CD14-positive monocyte (primary cell): ENCODE data around the gene GNPTG. TPM values are rescaled to one million over a fixed set of nuclear protein-coding genes. Genes with fewer than 3 reads are reported as not detected.

Source experiments
- DNase-seq, 3 donors: peaks; one replicate each; pipeline ENCODE4 v3.0.0-alpha.2; 2011 to 2022
- H2AFZ ChIP-seq: 2 replicates; pipeline ENCODE4 v1.6.0; 2012; ENCODE audit warnings: mild to moderate bottlenecking, low read depth, low read length, inconsistent platforms; ENCODE audit not compliant: insufficient read depth, poor library complexity, severe bottlenecking
- H3K27ac ChIP-seq, 2 donors: 1 replicate in 1 of 2; 2 replicates in 1 of 2; pipeline ENCODE4 v1.5.1; 2012 to 2013; ENCODE audit warnings: low read length in 2 of 2, control low read depth in 1 of 2, inconsistent platforms in 1 of 2, low read depth in 1 of 2, mild to moderate bottlenecking in 1 of 2
- H3K27me3 ChIP-seq, 2 donors: one replicate each; pipeline versions ENCODE4 v1.6.0 to v1.6.1; 2011 to 2013; ENCODE audit warnings: low read length in 2 of 2; ENCODE audit not compliant: control insufficient read depth in 2 of 2, insufficient read depth in 2 of 2
- H3K36me3 ChIP-seq, 2 donors: replicated peaks in 1 of 2; 1 replicate in 1 of 2; 2 replicates in 1 of 2; pipeline versions ENCODE4 v1.5.1 to v1.6.1; 2012 to 2013; ENCODE audit warnings: low read length in 2 of 2, control low read depth in 1 of 2, inconsistent platforms in 1 of 2, mild to moderate bottlenecking in 1 of 2; ENCODE audit not compliant: insufficient read depth in 2 of 2, control insufficient read depth in 1 of 2
- H3K4me1 ChIP-seq, 2 donors: 1 replicate in 1 of 2; 2 replicates in 1 of 2; pipeline versions ENCODE4 v1.5.1 to v1.6.1; 2012 to 2013; ENCODE audit warnings: low read length in 2 of 2, control low read depth in 1 of 2, inconsistent platforms in 1 of 2, mild to moderate bottlenecking in 1 of 2, moderate library complexity in 1 of 2; ENCODE audit not compliant: insufficient read depth in 2 of 2, control insufficient read depth in 1 of 2
- H3K4me2 ChIP-seq: replicated peaks from 2 replicates; pipeline ENCODE3; 2012; ENCODE audit warnings: low read length, moderate library complexity, mild to moderate bottlenecking; ENCODE audit not compliant: poor library complexity, severe bottlenecking; ENCODE audit errors: extremely low read depth
- H3K4me3 ChIP-seq, 3 experiments: fragments of 200-600 bp in 1 of 3; sonication (generic) in 1 of 3; replicated peaks in 1 of 3; 1 replicate in 2 of 3; 2 replicates in 1 of 3; pipeline ENCODE4 v1.5.1; 2011 to 2013; ENCODE audit warnings: low read length in 3 of 3, mild to moderate bottlenecking in 3 of 3, control low read depth in 2 of 3, low read depth in 2 of 3, inconsistent platforms in 1 of 3, moderate library complexity in 1 of 3
- H3K79me2 ChIP-seq: 2 replicates; pipeline ENCODE4 v1.6.0; 2012; ENCODE audit warnings: mild to moderate bottlenecking, control low read depth, inconsistent platforms, low read length, moderate library complexity; ENCODE audit not compliant: insufficient read depth
- H3K9ac ChIP-seq: 2 replicates; pipeline ENCODE4 v1.6.0; 2017; ENCODE audit warnings: low read length, mild to moderate bottlenecking; ENCODE audit not compliant: insufficient read depth, poor library complexity, severe bottlenecking
- H3K9me3 ChIP-seq, 2 donors: replicated peaks in 1 of 2; 1 replicate in 1 of 2; 2 replicates in 1 of 2; pipeline versions ENCODE4 v1.5.1 to v1.6.1; 2012 to 2013; ENCODE audit warnings: low read length in 2 of 2, control low read depth in 1 of 2; ENCODE audit not compliant: control insufficient read depth in 1 of 2, insufficient read depth in 1 of 2
- H4K20me1 ChIP-seq: 2 replicates; pipeline ENCODE4 v1.6.0; 2012; ENCODE audit warnings: mild to moderate bottlenecking, low read length, control low read depth, moderate library complexity; ENCODE audit not compliant: insufficient read depth
- H3K27ac Mint-ChIP-seq, 7 donors: one replicate each; pipeline ENCODE4 v1.8.0; 2020; ENCODE audit warnings: mild to moderate bottlenecking in 7 of 7, mixed read lengths in 7 of 7, moderate library complexity in 6 of 7, inconsistent platforms in 2 of 7
- H3K27me3 Mint-ChIP-seq, 3 donors: one replicate each; pipeline ENCODE4 v1.8.0; 2021 to 2022; ENCODE audit warnings: low read depth in 3 of 3, mild to moderate bottlenecking in 3 of 3, mixed read lengths in 3 of 3, moderate library complexity in 3 of 3, inconsistent platforms in 1 of 3
- H3K36me3 Mint-ChIP-seq, 2 donors: one replicate each; pipeline ENCODE4 v1.8.0; 2020; ENCODE audit warnings: mixed read lengths in 2 of 2, inconsistent platforms in 1 of 2, mild to moderate bottlenecking in 1 of 2
- H3K4me1 Mint-ChIP-seq: one replicate; pipeline ENCODE4 v1.8.0; 2020; ENCODE audit warnings: mild to moderate bottlenecking, mixed read lengths
- H3K4me3 Mint-ChIP-seq, 2 donors: one replicate each; pipeline ENCODE4 v1.8.0; 2020; ENCODE audit warnings: mild to moderate bottlenecking in 2 of 2, mixed read lengths in 2 of 2, moderate library complexity in 1 of 2
- H3K9me3 Mint-ChIP-seq, 7 donors: one replicate each; pipeline ENCODE4 v1.8.0; 2020 to 2022; ENCODE audit warnings: mixed read lengths in 7 of 7, mild to moderate bottlenecking in 6 of 7, moderate library complexity in 6 of 7, inconsistent platforms in 2 of 7
- WGBS: methylation state at CpG from one replicate; pipeline ENCODE4 v1.1.5; 2013; ENCODE audit warnings: missing lambda C conversion rate; ENCODE audit not compliant: insufficient coverage; 5-methylcytosine and 5-hydroxymethylcytosine counted together
- intact Hi-C, 2 donors: fragments of 100-400 bp; cut with micrococcal nuclease; formaldehyde crosslinking; loops; one replicate each; pipeline versions ENCODE4 v1.15.0 to v1.15.1; 2023
- polyA plus RNA-seq, 3 donors: library from polyadenylated mRNA; depleted of rRNA in 1 of 3; unstranded in 2 of 3; stranded (reverse) in 1 of 3; fragments of 300-500 nt in 2 of 3; fragments of >200 nt in 1 of 3; fragmentation: Illumina TruSeq in 2 of 3; gene quantifications; 1 replicate in 2 of 3; 2 replicates in 1 of 3; pipeline ENCODE4 v1.2.3, GENCODE V29; 2012 to 2021
- TF ChIP-seq, protein P1 (sequence below): fragments of 200-600 bp; IDR thresholded peaks from one replicate; pipeline ENCODE4 v1.8.0; 2022; ENCODE audit warnings: antibody characterized with exemption, mild to moderate bottlenecking

Gene GNPTG
- polyA plus RNA-seq, 3 donors = 74.7 to 130 (median 82.5) TPM

DNA sequence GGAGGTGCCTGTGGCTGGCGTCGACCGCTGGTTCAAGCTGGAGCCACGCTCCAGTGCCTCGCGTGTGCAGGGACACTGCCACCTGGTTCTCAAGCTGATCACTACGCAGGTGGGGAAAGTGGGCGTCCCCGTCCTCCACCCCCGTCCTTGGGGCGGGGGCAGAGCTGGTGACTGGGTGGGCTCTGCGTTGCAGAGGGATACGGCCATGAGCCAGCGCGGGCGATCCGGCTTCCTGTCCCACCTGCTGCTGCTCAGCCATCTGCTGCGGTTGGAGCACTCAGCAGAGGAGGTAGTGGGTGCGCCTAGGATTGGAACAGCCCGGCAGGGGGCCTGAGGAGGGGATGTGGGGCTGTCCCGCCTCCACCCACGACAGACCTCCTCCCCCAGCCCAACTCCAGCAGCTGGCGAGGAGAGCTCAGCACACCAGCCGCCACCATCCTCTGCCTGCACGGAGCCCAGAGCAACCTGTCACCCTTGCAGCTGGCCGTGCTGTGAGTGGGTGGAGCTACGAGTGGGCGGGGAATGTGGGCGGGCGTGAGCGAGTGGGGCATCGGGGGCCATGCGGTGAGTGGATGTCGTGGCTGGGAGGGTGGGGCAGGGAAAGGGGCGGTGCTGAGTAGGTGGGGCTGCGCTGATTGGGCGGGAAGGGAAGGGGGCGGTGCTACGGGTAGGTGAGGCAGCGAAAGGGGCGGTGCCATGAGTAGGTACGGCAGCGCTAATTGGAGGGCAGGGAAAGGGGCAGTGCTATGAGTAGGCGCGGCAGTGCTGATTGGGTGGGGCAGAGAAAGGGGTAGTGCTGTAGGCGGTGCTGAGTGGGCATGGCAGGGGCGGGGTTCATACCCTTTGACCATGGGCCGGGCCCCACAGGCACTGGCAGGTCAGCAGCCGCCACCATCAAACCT is 9.0 kb upstream of the GNPTG start:
- Histone ChIP-seq H3K27me3 (no peaks in the 10 kb centered on the region), H4K20me1 (no peaks in the 10 kb centered on the region), H3K4me2 (peak overlapping the region; percentile 66), H3K9me3 (no peaks in the 10 kb centered on the region), H3K4me3 (peak overlapping the region in 1 of 3 experiments; percentile 60), H3K79me2 (no peaks in the 10 kb centered on the region), H3K4me1 (peaks cover 12 to 17% of the 10 kb centered on the region in 2 donors), H3K27ac (no peak overlapping the region), H3K9ac (no peak overlapping the region), H2AFZ (peak overlapping the region; percentile 41), H3K36me3 (no peaks in the 10 kb centered on the region)
- H3K9me3 Mint-ChIP-seq = peaks cover 0 to 3% (median 0%) of the 10 kb centered on the region in 7 donors
- H3K4me1 Mint-ChIP-seq = peaks cover 12% of the 10 kb centered on the region
- 1% methylated on average over 34 of the region's 49 CpGs for WGBS
- no peak overlapping the region for H3K27ac Mint-ChIP-seq
- DNase-seq = peak; percentile 99
- peaks cover 0 to 6% of the 10 kb centered on the region in 2 donors for H3K36me3 Mint-ChIP-seq
- intact Hi-C loops = no loop called here
- peak overlapping the region; percentile 58 to 80 for H3K4me3 Mint-ChIP-seq
- TF ChIP-seq, protein P1, sequence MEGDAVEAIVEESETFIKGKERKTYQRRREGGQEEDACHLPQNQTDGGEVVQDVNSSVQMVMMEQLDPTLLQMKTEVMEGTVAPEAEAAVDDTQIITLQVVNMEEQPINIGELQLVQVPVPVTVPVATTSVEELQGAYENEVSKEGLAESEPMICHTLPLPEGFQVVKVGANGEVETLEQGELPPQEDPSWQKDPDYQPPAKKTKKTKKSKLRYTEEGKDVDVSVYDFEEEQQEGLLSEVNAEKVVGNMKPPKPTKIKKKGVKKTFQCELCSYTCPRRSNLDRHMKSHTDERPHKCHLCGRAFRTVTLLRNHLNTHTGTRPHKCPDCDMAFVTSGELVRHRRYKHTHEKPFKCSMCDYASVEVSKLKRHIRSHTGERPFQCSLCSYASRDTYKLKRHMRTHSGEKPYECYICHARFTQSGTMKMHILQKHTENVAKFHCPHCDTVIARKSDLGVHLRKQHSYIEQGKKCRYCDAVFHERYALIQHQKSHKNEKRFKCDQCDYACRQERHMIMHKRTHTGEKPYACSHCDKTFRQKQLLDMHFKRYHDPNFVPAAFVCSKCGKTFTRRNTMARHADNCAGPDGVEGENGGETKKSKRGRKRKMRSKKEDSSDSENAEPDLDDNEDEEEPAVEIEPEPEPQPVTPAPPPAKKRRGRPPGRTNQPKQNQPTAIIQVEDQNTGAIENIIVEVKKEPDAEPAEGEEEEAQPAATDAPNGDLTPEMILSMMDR = no peak
- peaks cover 2 to 11% (median 6%) of the 10 kb centered on the region in 3 donors for H3K27me3 Mint-ChIP-seq

DNA sequence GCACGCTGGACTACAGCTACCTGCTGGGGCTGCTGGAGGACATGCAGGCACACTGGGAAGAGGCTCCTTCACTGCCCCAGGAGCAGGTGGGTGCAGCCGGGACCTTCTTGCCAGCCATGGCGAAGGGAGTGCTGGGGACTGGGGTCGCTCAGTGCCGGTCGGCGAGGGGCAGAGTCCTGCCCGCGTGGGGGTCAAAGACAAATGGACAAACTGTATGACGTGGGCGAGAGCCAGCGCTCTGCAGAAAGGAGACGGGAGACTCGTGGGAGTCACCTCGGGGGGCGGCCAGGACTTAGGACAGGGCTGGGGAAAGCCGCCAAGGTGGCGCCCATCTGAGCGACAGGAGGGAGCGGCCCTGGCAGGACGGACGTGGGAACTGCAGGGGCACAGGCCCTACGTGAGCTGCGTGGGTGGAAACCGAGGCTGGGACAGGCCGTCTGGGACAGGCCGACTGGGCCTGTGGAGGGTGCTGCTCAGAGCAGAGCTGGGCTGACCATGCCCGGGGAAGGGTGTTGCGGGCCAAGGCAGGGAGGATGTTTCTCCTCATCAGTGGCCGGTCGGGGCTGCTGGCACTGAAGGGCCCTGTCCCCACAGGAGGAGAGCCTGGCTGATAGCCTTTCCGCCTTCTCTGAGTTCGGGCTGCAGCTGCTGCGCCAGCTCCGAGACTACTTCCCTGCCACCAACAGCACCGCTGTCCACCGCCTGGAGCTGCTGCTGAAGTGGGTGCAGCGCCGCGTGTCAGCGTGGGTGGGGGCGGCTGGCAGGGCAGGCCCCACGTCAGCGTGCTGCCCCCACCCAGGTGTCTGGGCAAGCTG is 8.1 kb upstream of the GNPTG start:
- Mint-ChIP-seq H3K4me1 (peaks cover 12% of the 10 kb centered on the region), H3K27me3 (peaks cover 2 to 10% (median 6%) of the 10 kb centered on the region in 3 donors), H3K36me3 (peaks cover under 1 to 10% of the 10 kb centered on the region in 2 donors), H3K27ac (no peak overlapping the region), H3K9me3 (peaks cover 0 to 3% (median 0%) of the 10 kb centered on the region in 7 donors), H3K4me3 (peak overlapping the region in 1 of 2 donors; percentile 67)
- 73% methylated on average over 43 of the region's 44 CpGs for whole genome bisulfite sequencing
- no peaks in the 10 kb centered on the region for H3K9me3 ChIP-seq
- intact Hi-C loops = no loop called here
- H3K27me3 ChIP-seq = no peaks in the 10 kb centered on the region
- H3K36me3 ChIP-seq = peaks cover 4 to 5% of the 10 kb centered on the region in 2 donors
- H3K4me3 ChIP-seq = peak overlapping the region in 1 of 3 experiments; percentile 49
- H3K27ac ChIP-seq = no peak overlapping the region
- H3K79me2 ChIP-seq = no peaks in the 10 kb centered on the region
- H3K4me2 ChIP-seq = peak overlapping the region; percentile 61
- no peaks in the 10 kb centered on the region for H4K20me1 ChIP-seq
- TF ChIP-seq, protein P1 = no peak
- no peak overlapping the region for H3K9ac ChIP-seq
- H3K4me1 ChIP-seq = peaks cover 12 to 17% of the 10 kb centered on the region in 2 donors
- H2AFZ ChIP-seq = no peak overlapping the region
- no peak for DNase-seq
